Eye (tissue), 1 donor: ENCODE data around the gene MNDA.

Experiments used
- DNase-seq: peaks from one replicate; pipeline ENCODE4 v3.0.0-alpha.2; 2015

MNDA gene

GRCh38 chr1:158830904-158831507 lies at the start of gene MNDA:
MNDA (plus strand) TSS chr1:158831351; CDS start chr1:158842154, 10,803 bp downstream.
- no peak for DNase-seq

GRCh38 chr1:158793604-158794003 lies 37.5 kb upstream of the MNDA start:
- no peak for DNase-seq

GRCh38 chr1:158794247-158794646 lies 36.9 kb upstream of the MNDA start:
- no peak for DNase-seq

DNA sequence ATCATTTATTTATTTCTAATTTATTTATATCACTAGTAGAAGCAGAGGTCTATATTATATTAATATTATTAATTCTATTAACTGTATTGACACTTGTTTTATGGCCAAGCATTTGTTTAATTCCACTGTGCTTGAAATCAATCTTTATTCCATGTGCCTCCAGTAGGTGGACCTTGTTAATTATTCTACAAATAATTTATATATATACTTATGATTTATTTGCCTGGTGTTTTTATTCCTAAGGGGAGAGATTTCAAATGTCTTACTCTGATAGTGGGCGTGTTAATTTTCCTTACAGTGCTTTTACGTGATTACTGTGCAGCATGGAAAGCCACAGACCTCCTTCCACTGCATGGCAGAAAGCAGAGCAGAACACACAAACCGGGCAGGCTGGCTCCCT lies 32.6 kb upstream of the MNDA start:
- DNase-seq = no peak

GRCh38 chr1:158799689-158800088 lies 31.5 kb upstream of the MNDA start:
- no peak for DNase-seq

DNA sequence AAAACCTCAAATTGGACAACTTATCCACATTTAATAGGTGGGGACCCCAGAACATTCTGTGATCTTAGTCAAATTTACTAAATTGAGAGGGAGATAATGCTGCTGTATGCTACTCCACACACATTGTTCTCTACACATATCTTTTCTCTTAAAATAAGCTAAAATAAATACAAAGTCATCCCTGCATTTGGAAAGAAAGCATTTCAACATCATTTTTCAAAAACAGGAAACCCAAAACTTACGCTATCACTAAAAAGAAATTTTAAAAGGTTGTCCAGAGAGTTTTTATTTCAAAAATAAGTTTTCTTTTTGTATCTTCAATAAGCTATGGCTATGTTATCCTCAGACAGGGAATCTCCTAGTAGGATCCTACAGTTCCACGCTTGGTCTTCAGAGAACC lies 30.6 kb upstream of the MNDA start:
- no peak for DNase-seq

- DNase-seq = no peak
Measured at GRCh38 chr1:158801396-158801795, 29.8 kb upstream of the MNDA start.

GRCh38 chr1:158803678-158804077 lies 27.5 kb upstream of the MNDA start:
- DNase-seq = no peak

DNA sequence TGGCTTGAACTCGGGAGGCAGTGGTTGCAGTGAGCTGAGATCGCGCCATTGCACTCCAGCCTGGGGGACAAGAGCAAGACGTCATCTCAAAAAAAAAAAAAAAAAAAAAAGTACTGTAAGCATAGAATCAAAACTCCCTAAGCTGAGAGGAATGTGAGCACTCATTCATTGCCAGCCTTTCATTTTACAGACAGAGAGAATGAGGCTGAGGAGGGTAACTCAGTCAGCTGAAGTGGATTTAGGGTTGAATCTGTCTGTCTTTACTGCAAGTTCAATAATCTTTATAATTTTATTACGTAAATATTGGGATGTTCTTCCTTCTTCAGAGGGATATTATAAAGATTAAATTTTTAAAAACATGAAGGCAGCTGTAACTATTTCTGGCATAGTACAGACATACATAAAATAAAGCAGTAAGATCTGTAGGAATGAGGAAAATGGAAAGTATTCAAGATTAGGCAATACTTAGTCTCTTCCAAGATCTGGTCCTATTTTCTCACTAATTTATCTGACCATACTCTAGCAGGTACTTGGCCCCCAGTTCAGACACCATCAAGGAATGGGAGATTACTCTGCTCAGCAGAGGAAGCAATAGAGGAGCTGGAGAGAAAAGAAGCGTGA lies 24.1 kb upstream of the MNDA start:
- DNase-seq = no peak

GRCh38 chr1:158809256-158809655 lies 21.9 kb upstream of the MNDA start:
- DNase-seq = no peak

- DNase-seq = no peak
Measured at GRCh38 chr1:158809862-158810261, 21.3 kb upstream of the MNDA start.

GRCh38 chr1:158810311-158810710 lies 20.8 kb upstream of the MNDA start:
- no peak for DNase-seq

GRCh38 chr1:158812336-158812735 lies 18.8 kb upstream of the MNDA start:
- no peak for DNase-seq

DNA sequence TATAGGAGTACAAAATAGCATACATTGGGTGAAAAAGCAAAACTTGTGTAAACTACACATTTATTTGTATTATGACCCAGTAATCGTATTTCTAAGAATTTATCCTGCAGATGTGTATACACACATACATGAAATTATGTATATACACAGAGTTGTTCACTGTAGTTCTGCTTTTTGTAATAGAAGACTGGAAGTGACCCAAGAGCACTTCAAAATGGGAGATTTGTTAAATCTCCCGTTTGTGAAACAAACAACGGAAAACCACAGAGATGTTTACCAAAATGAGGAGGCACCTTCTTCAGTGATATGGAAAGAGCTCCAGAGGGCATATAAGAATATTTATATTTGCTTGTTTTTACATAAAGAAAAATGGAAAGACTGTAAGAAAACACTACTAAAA lies 18.0 kb upstream of the MNDA start:
- DNase-seq = no peak

GRCh38 chr1:158814970-158815369 lies 16.2 kb upstream of the MNDA start:
- no peak for DNase-seq

DNA sequence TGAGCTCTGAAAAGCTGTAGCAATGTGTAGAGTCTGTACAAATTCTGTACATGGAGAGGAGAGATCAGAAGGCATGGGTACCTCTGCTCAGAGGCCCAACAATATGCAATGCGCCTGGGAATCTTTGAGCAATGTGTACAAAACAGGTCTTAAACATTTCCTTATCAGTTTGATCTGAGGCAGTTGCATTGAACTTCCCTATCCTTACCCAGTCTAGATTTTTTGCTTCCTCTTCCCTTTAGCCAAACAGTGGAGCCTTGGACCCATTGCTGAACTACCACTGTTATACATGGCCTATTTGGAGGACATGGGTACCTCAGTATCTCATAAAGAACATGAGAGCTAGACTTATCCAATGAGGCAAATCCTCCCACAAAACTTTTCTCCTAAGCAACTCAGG lies 12.6 kb upstream of the MNDA start:
- no peak for DNase-seq

DNA sequence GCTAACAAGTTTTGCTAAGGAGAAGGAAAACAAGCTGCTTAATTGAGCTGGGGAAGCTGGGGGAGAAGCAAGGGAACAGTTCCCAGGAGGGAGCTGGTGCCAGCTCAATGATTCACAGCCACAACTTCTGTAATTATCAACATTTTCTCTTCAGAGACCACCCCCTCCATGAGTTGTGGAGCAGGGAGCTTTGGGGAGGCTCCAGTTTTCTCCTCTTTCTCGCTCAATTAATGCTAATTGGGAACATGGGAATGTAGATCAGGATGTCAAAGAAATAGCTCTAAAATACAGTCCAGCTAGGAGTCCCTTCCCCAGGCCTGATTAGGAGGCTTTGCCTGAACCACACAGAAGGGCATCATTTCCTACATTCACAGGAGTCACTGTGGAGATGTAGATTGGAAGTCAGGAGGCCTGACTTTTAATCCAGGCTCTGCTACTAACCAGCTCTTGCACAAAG lies 12.1 kb upstream of the MNDA start:
- DNase-seq = no peak

DNA sequence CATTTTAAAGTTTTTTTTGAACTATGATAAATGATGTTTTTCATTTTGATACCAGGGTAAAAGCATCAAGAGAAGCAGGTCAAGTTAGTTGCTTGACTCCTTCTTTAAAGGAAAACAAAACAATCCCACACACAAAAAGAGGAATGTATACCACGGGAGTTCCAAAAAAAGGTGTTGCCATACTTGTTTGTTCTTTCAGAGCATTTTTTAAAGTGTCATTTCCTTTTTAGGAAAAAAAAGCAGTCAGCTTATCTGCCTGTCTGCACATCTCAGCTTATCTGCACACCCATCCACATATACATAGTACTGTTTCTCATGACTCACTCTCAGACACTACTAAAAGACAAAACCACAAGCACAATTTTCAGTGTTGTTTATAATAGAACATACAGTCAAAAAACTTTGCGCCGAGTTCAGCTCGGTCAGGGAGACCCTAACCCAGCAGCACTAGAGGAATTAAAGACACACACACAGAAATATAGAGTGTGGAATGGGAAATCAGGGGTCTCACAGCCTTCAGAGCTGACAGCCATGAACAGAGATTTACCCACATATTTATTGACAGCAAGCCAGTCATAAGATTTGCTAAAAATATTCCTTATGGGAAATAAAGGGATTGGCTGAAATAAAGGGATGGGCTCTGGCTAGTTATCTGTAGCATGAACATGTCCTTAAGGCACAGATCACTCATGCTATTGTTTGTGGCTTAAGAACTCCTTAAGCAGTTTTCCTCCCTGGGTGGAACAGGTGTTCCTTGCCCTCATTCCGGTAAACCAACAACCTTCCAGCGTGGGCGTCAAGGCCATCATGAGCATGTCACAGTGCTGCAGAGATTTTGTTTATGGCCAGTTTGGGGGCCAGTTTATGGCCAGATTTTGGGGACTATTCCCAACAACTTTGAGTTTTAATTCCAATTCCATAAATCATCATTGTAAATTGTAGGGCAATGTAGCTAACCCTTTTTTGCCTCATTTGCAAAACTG lies 11.4 kb upstream of the MNDA start:
- no peak for DNase-seq

DNA sequence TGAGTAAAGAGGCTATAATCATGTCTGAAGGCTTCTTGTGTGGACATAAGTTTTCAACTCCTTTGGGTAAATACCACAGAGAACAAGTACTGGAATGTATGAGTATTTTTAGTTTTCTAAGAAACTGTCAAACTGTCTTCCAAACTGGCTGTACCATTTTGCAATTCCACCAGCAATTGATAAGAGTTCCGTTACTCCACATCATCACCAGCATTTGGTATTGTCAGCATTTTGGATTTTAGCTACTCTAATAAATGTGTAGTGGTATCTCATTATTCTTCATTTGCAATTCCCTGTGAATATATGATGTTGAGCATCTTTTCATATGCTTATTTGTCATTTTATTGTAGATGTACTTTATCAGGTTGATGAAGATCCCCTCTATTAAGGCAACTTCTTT lies 9.4 kb upstream of the MNDA start:
- no peak for DNase-seq

GRCh38 chr1:158830074-158830677 lies 975 bp upstream of the MNDA start:
- no peak for DNase-seq

GRCh38 chr1:158833264-158833663 lies 2.1 kb downstream of the MNDA start:
- no peak for DNase-seq

- no peak for DNase-seq
Measured at GRCh38 chr1:158836038-158836437, 4.9 kb downstream of the MNDA start.

GRCh38 chr1:158838660-158839059 lies 7.5 kb downstream of the MNDA start:
- DNase-seq = no peak
